SIG-M5 (cell line): ENCODE results near the gene KCNE1.
"Not testable (repeated sequence)": the region's sequence is repeated elsewhere in the genome, so short reads cannot be mapped to it uniquely, and the experiment has no call there.

Source experiments
- DNase-seq: peaks from one replicate; lab custom pipeline; 2025; lab: John Stamatoyannopoulos, UW

The KCNE1 gene

GRCh38 chr21:34511787-34512455 is at the start of gene KCNE1:
Gene KCNE1 (minus strand): TSS chr21:34512210. CDS start chr21:34449634, 62,576 bp downstream.
- peak; percentile 15 for DNase-seq

GRCh38 chr21:34561806-34562205 is 49.8 kb upstream of the KCNE1 start:
- DNase-seq: no peak

- no peak for DNase-seq
These were observed 48.6 kb upstream of the KCNE1 start for GRCh38 chr21:34560609-34561008.

GRCh38 chr21:34560021-34560420 is 48.0 kb upstream of the KCNE1 start:
- no peak for DNase-seq

- DNase-seq: no peak
These were observed 47.1 kb upstream of the KCNE1 start for GRCh38 chr21:34559089-34559631.

GRCh38 chr21:34558166-34558565 is 46.2 kb upstream of the KCNE1 start:
- DNase-seq: no peak

- no peak for DNase-seq
These were observed 45.3 kb upstream of the KCNE1 start for GRCh38 chr21:34557261-34557660.

GRCh38 chr21:34554670-34555069 is 42.7 kb upstream of the KCNE1 start:
- DNase-seq: not testable (repeated sequence)

GRCh38 chr21:34554227-34554626 is 42.2 kb upstream of the KCNE1 start:
- DNase-seq: no peak

- DNase-seq: no peak
These were observed 41.3 kb upstream of the KCNE1 start for GRCh38 chr21:34553151-34553952.

- DNase-seq: no peak
These were observed 40.5 kb upstream of the KCNE1 start for GRCh38 chr21:34552360-34553098.

- DNase-seq: no peak
These were observed 38.3 kb upstream of the KCNE1 start for GRCh38 chr21:34550182-34550799.

- no peak for DNase-seq
These were observed 36.9 kb upstream of the KCNE1 start for GRCh38 chr21:34548781-34549376.

GRCh38 chr21:34546542-34546941 is 34.5 kb upstream of the KCNE1 start:
- DNase-seq: no peak

GRCh38 chr21:34545079-34545884 is 33.3 kb upstream of the KCNE1 start:
- DNase-seq: peak; percentile 81

- no peak for DNase-seq
These were observed 32.1 kb upstream of the KCNE1 start for GRCh38 chr21:34544032-34544496.

- DNase-seq: no peak
These were observed 31.0 kb upstream of the KCNE1 start for GRCh38 chr21:34543017-34543416.

GRCh38 chr21:34540206-34540605 is 28.2 kb upstream of the KCNE1 start:
- no peak for DNase-seq

GRCh38 chr21:34537838-34538237 is 25.8 kb upstream of the KCNE1 start:
- no peak for DNase-seq

GRCh38 chr21:34536820-34537219 is 24.8 kb upstream of the KCNE1 start:
- no peak for DNase-seq

- DNase-seq: no peak
These were observed 24.3 kb upstream of the KCNE1 start for GRCh38 chr21:34536311-34536710.
